H1 (cell line): Measurements from ENCODE around the gene TXNDC8. TPM values are rescaled to one million over a fixed set of nuclear protein-coding genes. Genes with fewer than 3 reads are reported as not detected.

ENCODE experiments used
- CTCF ChIA-PET: fragments of 300-600 bp; sonication (Branson Sonifier 250); formaldehyde crosslinking; loops from one replicate; lab custom pipeline; 2021; ENCODE audit not compliant: partially characterized antibody; lab: Charles Lee
- POLR2A ChIA-PET: fragments of 300-600 bp; sonication (Branson Sonifier 250); formaldehyde crosslinking; loops from one replicate; lab custom pipeline; 2021; ENCODE audit warnings: inconsistent platforms; ENCODE audit not compliant: partially characterized antibody; lab: Charles Lee
- DNase-seq, 2 experiments: peaks; one replicate each; pipeline versions ENCODE4 v3.0.0 to v3.0.0-alpha.2; 2010 to 2022; ENCODE audit warnings: low spot score in 2 of 2, low read depth in 1 of 2, mixed read lengths in 1 of 2
- FAIRE-seq: peaks from 2 replicates; lab custom pipeline; 2011; peaks lifted over from hg19 to GRCh38; lab: Jason Lieb, UNC
- H2AFZ ChIP-seq: 2 replicates; pipeline ENCODE4 v1.8.1; 2012; ENCODE audit warnings: low read length, inconsistent platforms
- H2AK5ac ChIP-seq: 2 replicates; pipeline ENCODE4 v1.6.1; 2013; ENCODE audit warnings: low read depth, low read length
- H2BK120ac ChIP-seq: replicated peaks from 2 replicates; pipeline ENCODE3; 2013; ENCODE audit warnings: low read depth, low read length, inconsistent platforms
- H2BK12ac ChIP-seq: 2 replicates; pipeline ENCODE4 v1.6.1; 2013; ENCODE audit warnings: low read depth, low read length
- H2BK15ac ChIP-seq: 2 replicates; pipeline ENCODE4 v1.6.1; 2013; ENCODE audit warnings: low read length
- H2BK20ac ChIP-seq: 2 replicates; pipeline ENCODE4 v1.6.1; 2013; ENCODE audit warnings: low read length
- H2BK5ac ChIP-seq: 2 replicates; pipeline ENCODE4 v1.6.1; 2013; ENCODE audit warnings: low read depth, low read length
- H3K14ac ChIP-seq: 2 replicates; pipeline ENCODE4 v1.6.1; 2013; ENCODE audit warnings: inconsistent platforms; ENCODE audit not compliant: insufficient read length
- H3K18ac ChIP-seq: 2 replicates; pipeline ENCODE4 v1.6.1; 2013; ENCODE audit warnings: low read length; ENCODE audit errors: extremely low read depth
- H3K23ac ChIP-seq: 2 replicates; pipeline ENCODE4 v1.6.1; 2013; ENCODE audit warnings: inconsistent platforms; ENCODE audit not compliant: insufficient read length
- H3K23me2 ChIP-seq: 2 replicates; pipeline ENCODE4 v1.6.1; 2013; ENCODE audit warnings: low read depth, low read length
- H3K27ac ChIP-seq: 2 replicates; pipeline ENCODE4 v1.6.1; 2011; ENCODE audit warnings: low read depth, low read length, inconsistent platforms
- H3K27me3 ChIP-seq, 4 experiments: replicated peaks in 1 of 4; 1 replicate in 1 of 4; 2 replicates in 3 of 4; pipeline versions ENCODE4 v1.6.1 to v1.8.1; 2011 to 2013; ENCODE audit warnings: low read length in 3 of 4, mild to moderate bottlenecking in 3 of 4, inconsistent platforms in 2 of 4, mixed read lengths in 2 of 4, moderate library complexity in 1 of 4; ENCODE audit not compliant: control insufficient read depth in 3 of 4, insufficient read depth in 3 of 4; ENCODE audit errors: extremely low read depth in 1 of 4
- H3K36me3 ChIP-seq, 4 experiments: 2 replicates each; pipeline versions ENCODE4 v1.6.1 to v1.8.1; 2011 to 2013; ENCODE audit warnings: mild to moderate bottlenecking in 4 of 4, low read length in 3 of 4, moderate library complexity in 2 of 4, control low read depth in 1 of 4, inconsistent platforms in 1 of 4; ENCODE audit not compliant: insufficient read depth in 4 of 4, control insufficient read depth in 2 of 4
- H3K4ac ChIP-seq: replicated peaks from 2 replicates; pipeline ENCODE3; 2013; ENCODE audit warnings: low read length, low read depth, mixed read lengths, inconsistent platforms; ENCODE audit not compliant: insufficient read length
- H3K4me1 ChIP-seq, 4 experiments: replicated peaks in 1 of 4; 1 replicate in 1 of 4; 2 replicates in 3 of 4; pipeline versions ENCODE4 v1.6.1 to v1.8.1; 2011 to 2013; ENCODE audit warnings: low read length in 3 of 4, inconsistent platforms in 2 of 4, mixed read lengths in 1 of 4; ENCODE audit not compliant: insufficient read depth in 4 of 4, control insufficient read depth in 3 of 4
- H3K4me2 ChIP-seq, 2 experiments: 2 replicates each; pipeline versions ENCODE4 v1.6.1 to v1.8.1; 2011 to 2013; ENCODE audit warnings: low read depth in 2 of 2, low read length in 2 of 2, control low read depth in 1 of 2, inconsistent platforms in 1 of 2, mild to moderate bottlenecking in 1 of 2; ENCODE audit not compliant: insufficient read depth in 1 of 2
- H3K4me3 ChIP-seq, 4 experiments: fragments of 200-600, 300-600 bp in 1 of 4; sonication (generic), shearing (Covaris generic), sonication (Bioruptor Twin) in 1 of 4; 2 replicates each; pipeline versions ENCODE4 v1.5.1 to v1.8.1; 2011 to 2016; ENCODE audit warnings: low read length in 4 of 4, low read depth in 3 of 4, control low read depth in 2 of 4, inconsistent platforms in 2 of 4, mild to moderate bottlenecking in 2 of 4, mixed read lengths in 1 of 4, moderate library complexity in 1 of 4; ENCODE audit not compliant: insufficient read depth in 2 of 4; ENCODE audit errors: extremely low read depth in 1 of 4
- H3K56ac ChIP-seq: replicated peaks from 2 replicates; pipeline ENCODE3; 2013; ENCODE audit warnings: low read depth, mild to moderate bottlenecking, mixed read lengths, low read length, inconsistent platforms; ENCODE audit not compliant: insufficient read length
- H3K79me1 ChIP-seq: 2 replicates; pipeline ENCODE4 v1.6.1; 2013; ENCODE audit warnings: low read depth, low read length, control low read depth
- H3K79me2 ChIP-seq, 2 experiments: 2 replicates each; pipeline versions ENCODE4 v1.6.1 to v1.8.1; 2012 to 2013; ENCODE audit warnings: low read length in 2 of 2, mild to moderate bottlenecking in 2 of 2, inconsistent platforms in 1 of 2; ENCODE audit not compliant: insufficient read depth in 2 of 2, control insufficient read depth in 1 of 2
- H3K9ac ChIP-seq, 4 experiments: replicated peaks in 1 of 4; 1 replicate in 1 of 4; 2 replicates in 3 of 4; pipeline versions ENCODE4 v1.6.1 to v1.8.1; 2011 to 2013; ENCODE audit warnings: low read depth in 3 of 4, low read length in 3 of 4, control low read depth in 2 of 4, mild to moderate bottlenecking in 2 of 4, moderate library complexity in 2 of 4, inconsistent platforms in 1 of 4; ENCODE audit errors: extremely low read depth in 1 of 4
- H3K9me3 ChIP-seq, 2 experiments: 2 replicates each; pipeline versions ENCODE4 v1.6.1 to v1.8.1; 2012 to 2013; ENCODE audit warnings: mild to moderate bottlenecking in 2 of 2, moderate library complexity in 2 of 2, control low read depth in 1 of 2, inconsistent platforms in 1 of 2, low read depth in 1 of 2, low read length in 1 of 2, mixed read lengths in 1 of 2; ENCODE audit not compliant: insufficient read depth in 2 of 2
- H4K20me1 ChIP-seq, 2 experiments: replicated peaks in 1 of 2; 2 replicates each; pipeline versions ENCODE3 to v1.8.1; 2011 to 2013; ENCODE audit warnings: inconsistent platforms in 2 of 2, low read length in 2 of 2, mild to moderate bottlenecking in 1 of 2; ENCODE audit not compliant: insufficient read depth in 2 of 2, control insufficient read depth in 1 of 2
- H4K5ac ChIP-seq: 2 replicates; pipeline ENCODE4 v1.6.1; 2013; ENCODE audit warnings: low read length, low read depth, mixed read lengths, inconsistent platforms; ENCODE audit not compliant: insufficient read length
- H4K8ac ChIP-seq: 2 replicates; pipeline ENCODE4 v1.8.0; 2013; ENCODE audit warnings: mild to moderate bottlenecking, moderate library complexity, low read length, inconsistent platforms; ENCODE audit not compliant: insufficient read depth; ENCODE audit errors: extremely low read depth
- H4K91ac ChIP-seq: replicated peaks from 2 replicates; pipeline ENCODE3; 2013; ENCODE audit warnings: low read length, mixed read lengths, inconsistent platforms; ENCODE audit not compliant: insufficient read length
- BCL11A ChIP-seq, 2 experiments: IDR thresholded peaks; one replicate each; pipeline ENCODE4 v1.6.1; 2011; ENCODE audit warnings: low read depth in 2 of 2, low read length in 2 of 2, mild to moderate bottlenecking in 2 of 2
- FOSL1 ChIP-seq: IDR thresholded peaks from 2 replicates; pipeline ENCODE4 v1.6.1; 2011; ENCODE audit warnings: mild to moderate bottlenecking, low read depth, low read length, moderate library complexity; ENCODE audit not compliant: insufficient read depth
- TAF1 ChIP-seq: IDR thresholded peaks from 2 replicates; pipeline ENCODE4 v1.6.1; 2011; ENCODE audit warnings: mild to moderate bottlenecking, low read depth, low read length
- WGBS, 2 experiments: shearing (Covaris generic) in 1 of 2; methylation state at CpG; one replicate each; pipeline versions ENCODE4 v1.1.6 to v1.1.7; 2013 to 2015; ENCODE audit warnings: low lambda C conversion rate in 2 of 2, mixed read lengths in 2 of 2, inconsistent platforms in 1 of 2, low coverage in 1 of 2, missing lambda C conversion rate in 1 of 2; ENCODE audit not compliant: insufficient replicate concordance in 2 of 2, insufficient coverage in 1 of 2, insufficient read length in 1 of 2; ENCODE audit errors: extremely low coverage in 1 of 2, missing lambda C conversion rate in 1 of 2; 5-methylcytosine and 5-hydroxymethylcytosine counted together
- polyA plus RNA-seq, 7 experiments: library from polyadenylated mRNA; depleted of rRNA in 3 of 7; stranded (reverse) in 5 of 7; unstranded in 2 of 7; fragments of >200 nt in 5 of 7; fragments of 200-250 nt in 2 of 7; gene quantifications; 1 replicate in 5 of 7; 2 replicates in 1 of 7; 4 replicates in 1 of 7; pipeline versions ENCODE4 v1.2.1 to v1.2.3, GENCODE V29; 2011 to 2013; ENCODE audit warnings: missing spikeins in 2 of 7, mixed read lengths in 2 of 7
- total RNA-seq: library from RNA; stranded (reverse); fragmentation: NEBNext Ultra II Directional; extraction: Animal tissue kit (Norgen Biotek cat#: 25700); gene quantifications from 2 replicates; pipeline ENCODE4 v1.2.1, GENCODE V29; 2021

Gene TXNDC8
- total and polyA plus RNA-seq, 2 of the 8 experiments (the other 6 are each of a cell fraction or from before 2014, with no cell fraction given), result not detected

DNA sequence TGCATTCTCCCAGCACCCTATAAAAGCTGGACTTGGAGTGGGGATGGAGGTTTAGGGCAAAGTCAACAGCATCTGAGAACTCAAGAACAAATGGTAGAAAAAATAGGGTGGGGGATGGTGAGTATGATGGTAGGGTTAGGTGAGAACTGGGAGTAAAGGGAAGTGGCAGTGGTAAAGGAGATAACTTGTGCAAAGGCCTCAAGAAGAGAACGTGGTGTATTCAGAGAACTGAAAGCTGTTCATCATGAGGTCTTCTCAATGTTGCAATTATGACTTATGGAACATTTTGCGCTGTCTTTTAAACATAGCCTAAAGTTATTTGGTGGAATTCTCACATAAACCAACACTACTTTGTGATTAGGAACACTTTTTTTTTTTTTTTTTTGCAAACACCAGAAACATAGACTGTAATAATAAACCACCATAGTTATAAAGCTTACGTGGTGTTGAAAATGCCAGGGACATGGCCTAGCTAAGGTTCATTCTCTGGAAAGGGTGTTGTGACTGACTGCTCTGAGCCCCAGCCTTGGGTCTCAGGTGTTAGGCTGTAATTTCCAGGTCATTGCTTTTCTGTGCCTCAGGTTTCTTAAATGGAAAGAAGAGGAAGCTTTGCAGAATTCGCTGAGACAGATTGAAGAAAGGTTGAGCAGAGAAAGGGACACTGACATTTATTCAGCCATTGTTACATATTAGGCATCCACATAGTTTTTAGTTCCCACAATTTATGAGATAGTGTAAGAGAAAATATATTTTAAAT is 19.2 kb upstream of the TXNDC8 start:
- ChIA-PET POLR2A (no interaction called here), CTCF (interaction anchor here (0.6 to 2.0 kb wide), 3 partner anchors 16 to 1847 kb away, joined by 3 to 11 read pairs (median 3); no protein-coding TSS in a partner anchor)
- WGBS, 2 experiments, result 88% methylated on average over 4 of the region's 4 CpGs; no CpG with 5 or more reads in 1 of the 2 experiments
- no peaks in the 10 kb centered on the region for H3K79me1 ChIP-seq
- H3K4me1 ChIP-seq, result no peaks in the 10 kb centered on the region
- no peak overlapping the region for H4K8ac ChIP-seq
- H3K23me2 ChIP-seq, result no peaks in the 10 kb centered on the region
- H4K20me1 ChIP-seq, result no peaks in the 10 kb centered on the region
- H3K14ac ChIP-seq, result no peak overlapping the region
- FAIRE-seq (no peak), DNase-seq (no peak)
- no peak overlapping the region for H3K4me3 ChIP-seq
- H3K27me3 ChIP-seq, result no peaks in the 10 kb centered on the region
- H3K4ac ChIP-seq, result no peak overlapping the region
- H3K9me3 ChIP-seq, result no peaks in the 10 kb centered on the region
- H3K79me2 ChIP-seq, result no peaks in the 10 kb centered on the region
- no peak overlapping the region for H2BK12ac ChIP-seq
- H2BK5ac ChIP-seq, result no peak overlapping the region
- H2AFZ ChIP-seq, result no peak overlapping the region
- no peaks in the 10 kb centered on the region for H3K36me3 ChIP-seq
- H2BK120ac ChIP-seq, result no peak overlapping the region
- no peak overlapping the region for H3K4me2 ChIP-seq
- no peak overlapping the region for H2BK15ac ChIP-seq
- H2AK5ac ChIP-seq, result no peak overlapping the region
- H3K18ac ChIP-seq, result no peak overlapping the region
- H3K9ac ChIP-seq, result no peak overlapping the region
- H2BK20ac ChIP-seq, result no peak overlapping the region
- H4K5ac ChIP-seq, result no peak overlapping the region
- H4K91ac ChIP-seq, result no peak overlapping the region
- H3K27ac ChIP-seq, result no peak overlapping the region
- H3K23ac ChIP-seq, result no peak overlapping the region
- no peak overlapping the region for H3K56ac ChIP-seq
- TF ChIP-seq TAF1 (no peak), FOSL1 (no peak), BCL11A (IDR thresholded peaks at IDR 0.05; ENCODE audit: low read depth in 2 of 2, low read length in 2 of 2) (no peak)
